ENCODE data around the gene HAUS5. TPM values are rescaled to one million over a fixed set of nuclear protein-coding genes. Genes with fewer than 3 reads are reported as not detected.
"Not testable (repeated sequence)": the region's sequence is repeated elsewhere in the genome, so short reads cannot be mapped to it uniquely, and the experiment has no call there.

The HAUS5 gene
- total RNA-seq, 1 experiment from 2014 or later = 75.9 TPM

- peak; percentile 91 for DNase-seq (ENCODE audit: low spot score)
These were observed 31.0 kb downstream of the HAUS5 start for GRCh38 chr19:35643255-35644205.

- DNase-seq (ENCODE audit: low spot score) = peak; percentile 94
These were observed 31.9 kb downstream of the HAUS5 start for GRCh38 chr19:35644206-35644986.

DNA sequence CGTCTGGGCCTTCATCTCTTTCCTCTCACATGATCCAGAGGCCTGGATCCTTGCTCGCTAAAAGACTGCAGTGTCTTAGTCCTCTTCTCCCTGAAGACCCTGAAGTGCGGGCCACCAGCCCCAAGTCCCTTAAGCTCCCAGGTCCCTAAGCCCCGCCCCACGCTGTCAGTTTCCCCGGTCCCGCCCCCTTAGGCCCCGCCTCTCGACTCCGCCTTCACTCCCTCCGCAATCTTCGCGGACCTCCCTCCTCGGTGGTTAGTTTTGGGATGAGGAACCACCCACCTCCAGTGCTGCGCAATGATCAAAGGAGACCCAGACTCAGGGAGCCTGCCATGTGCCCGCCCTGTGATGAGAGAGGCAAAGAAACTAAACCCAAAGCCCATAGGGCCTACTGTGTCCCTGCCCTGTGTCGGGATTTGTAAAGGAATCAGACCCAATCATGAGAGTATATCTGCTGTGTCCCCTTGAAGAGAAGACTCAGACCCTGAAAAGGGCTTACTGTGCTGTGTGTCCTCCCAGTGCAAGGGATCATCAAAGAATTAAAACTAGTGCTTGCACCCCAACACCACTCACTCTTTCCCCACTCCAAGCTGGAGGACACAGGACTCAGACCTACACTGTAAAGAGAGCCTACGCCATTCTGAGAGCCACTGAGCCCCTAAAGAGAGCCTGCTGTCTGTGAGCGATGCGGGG, 32.6 kb downstream of the HAUS5 start:
- DNase-seq (ENCODE audit: low spot score) = peak; percentile 66

- DNase-seq (ENCODE audit: low spot score) = no peak
These were observed 33.4 kb downstream of the HAUS5 start for GRCh38 chr19:35645680-35646511.

DNA sequence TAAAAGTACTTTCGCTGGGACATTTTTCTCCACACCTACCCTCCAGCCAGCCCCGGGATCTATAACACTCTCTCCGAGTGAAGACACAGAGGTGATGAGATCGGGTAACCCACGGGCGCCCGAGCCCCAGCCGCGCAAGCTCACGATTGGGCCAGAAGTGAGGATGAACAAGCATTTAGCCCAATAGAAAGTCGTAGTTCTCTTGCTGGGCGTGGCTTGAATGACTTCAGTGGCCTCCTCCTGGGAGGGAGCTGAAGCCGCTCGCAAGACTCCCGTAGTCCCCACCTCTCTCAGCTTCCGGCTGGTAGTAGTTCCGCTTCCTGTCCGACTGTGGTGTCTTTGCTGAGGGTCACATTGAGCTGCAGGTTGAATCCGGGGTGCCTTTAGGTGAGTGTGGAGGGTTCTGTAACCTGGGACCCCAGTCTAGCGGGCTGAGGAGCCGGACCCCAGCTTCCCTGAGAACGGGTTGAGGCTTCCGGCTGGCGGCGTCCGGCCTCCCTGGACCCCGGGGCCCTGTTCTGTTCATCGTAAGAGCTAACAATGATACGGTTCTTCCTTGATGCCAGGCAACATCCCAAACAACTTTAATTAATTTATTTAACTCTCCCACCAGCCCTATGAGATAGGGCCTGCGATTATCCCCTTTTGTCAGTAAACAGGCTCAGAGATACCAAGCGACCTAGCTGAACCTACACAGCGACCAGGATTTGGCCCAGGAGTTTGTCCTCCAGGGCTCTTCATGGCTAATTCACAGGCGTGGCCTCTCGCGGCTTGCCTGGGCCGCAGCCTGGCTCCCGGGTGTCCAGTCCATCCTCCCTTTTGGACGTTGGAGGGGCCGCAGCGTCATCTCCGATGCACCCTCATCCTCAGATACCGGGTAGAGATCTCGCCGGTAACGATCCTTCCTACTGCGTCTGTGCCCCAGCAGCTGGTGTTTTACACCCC, 35.8 kb downstream of the HAUS5 start, which contains the start of gene COX6B1:
TSS of gene COX6B1 (plus strand) at position 307 of the 945 bp plus-strand sequence. CDS start 2,921 bp downstream, outside the sequence.
- DNase-seq (ENCODE audit: low spot score) = peak; percentile 99

- DNase-seq (ENCODE audit: low spot score) = no peak
These were observed 38.0 kb downstream of the HAUS5 start for GRCh38 chr19:35650581-35650980.

DNA sequence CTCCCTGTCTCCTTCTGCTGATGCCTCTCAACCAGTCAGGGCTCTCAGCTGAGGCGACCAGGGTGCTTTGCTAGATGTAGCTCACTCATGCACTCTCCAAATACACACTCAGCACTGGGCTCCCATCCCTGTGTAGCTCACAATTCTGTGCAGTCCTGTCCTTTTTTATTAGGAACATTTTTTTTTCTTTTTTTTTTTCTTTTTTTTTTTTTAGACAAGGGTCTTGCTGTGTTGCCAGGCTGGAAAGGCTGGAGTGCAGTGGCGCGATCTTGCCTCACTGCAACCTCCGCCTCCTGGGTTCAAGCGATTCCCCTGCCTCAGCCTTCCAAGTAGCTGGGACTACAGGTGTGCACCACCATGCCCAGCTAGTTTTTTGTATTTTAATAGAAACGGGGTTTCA, 42.3 kb downstream of the HAUS5 start:
- DNase-seq (ENCODE audit: low spot score) = not testable (repeated sequence)

DNA sequence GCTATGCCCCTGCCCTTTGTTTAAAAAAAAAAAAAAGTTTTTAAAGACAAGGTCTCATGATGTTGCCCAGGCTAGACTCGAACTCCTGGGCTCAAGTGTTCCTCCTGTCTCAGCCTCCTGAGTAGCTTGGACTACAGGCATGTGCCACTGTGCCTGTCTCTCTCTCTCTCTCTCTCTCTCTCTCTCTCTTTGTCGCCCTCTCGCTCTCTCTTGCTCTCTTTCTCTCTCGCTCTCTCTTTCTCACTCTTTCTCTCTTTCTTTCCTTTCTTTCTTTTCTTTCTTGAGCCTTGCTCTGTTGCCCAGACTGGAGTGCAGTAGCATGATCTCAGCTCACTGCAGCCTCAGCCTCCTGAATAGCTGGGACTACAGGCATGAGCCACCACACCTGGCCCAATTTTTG, 43.1 kb downstream of the HAUS5 start:
- no peak for DNase-seq (ENCODE audit: low spot score)

DNA sequence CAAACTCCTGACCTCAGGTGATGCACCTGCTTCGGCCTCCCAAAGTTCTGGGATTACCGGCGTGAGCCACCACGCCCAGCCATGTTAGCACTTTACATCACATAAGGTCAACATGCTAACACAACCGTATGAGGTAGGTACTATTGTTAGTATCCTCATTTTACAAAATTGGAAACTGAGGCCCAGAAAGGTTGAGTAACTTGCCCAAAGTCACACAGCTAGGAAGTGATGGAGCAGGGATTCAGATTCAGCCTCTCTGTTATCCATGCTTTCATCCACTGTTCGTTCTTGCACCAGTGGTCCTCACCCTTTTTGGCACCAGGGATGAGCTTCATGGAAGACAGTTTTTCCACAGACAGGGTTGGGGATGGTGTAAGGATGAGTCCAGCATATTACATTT, 44.2 kb downstream of the HAUS5 start:
- DNase-seq (ENCODE audit: low spot score) = no peak

GRCh38 chr19:35657904-35658700, 45.6 kb downstream of the HAUS5 start:
- DNase-seq (ENCODE audit: low spot score) = no peak

DNA sequence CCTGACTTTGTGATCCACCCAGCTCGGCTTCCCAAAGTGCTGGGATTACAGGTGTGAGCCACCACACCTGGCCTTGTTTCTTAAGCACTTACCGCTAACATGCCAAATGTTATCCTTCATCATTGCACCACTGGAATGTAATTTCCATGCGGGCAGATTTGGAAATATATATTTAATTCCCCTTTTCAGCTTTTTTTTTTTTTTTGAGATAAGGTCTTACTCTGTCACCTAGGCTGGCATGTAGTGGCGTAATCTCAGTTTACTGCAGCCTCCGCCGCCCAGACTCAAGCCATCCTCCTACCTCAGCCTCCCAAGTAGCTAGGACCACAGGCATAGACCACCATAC, 49.4 kb downstream of the HAUS5 start:
- no peak for DNase-seq (ENCODE audit: low spot score)

DNA sequence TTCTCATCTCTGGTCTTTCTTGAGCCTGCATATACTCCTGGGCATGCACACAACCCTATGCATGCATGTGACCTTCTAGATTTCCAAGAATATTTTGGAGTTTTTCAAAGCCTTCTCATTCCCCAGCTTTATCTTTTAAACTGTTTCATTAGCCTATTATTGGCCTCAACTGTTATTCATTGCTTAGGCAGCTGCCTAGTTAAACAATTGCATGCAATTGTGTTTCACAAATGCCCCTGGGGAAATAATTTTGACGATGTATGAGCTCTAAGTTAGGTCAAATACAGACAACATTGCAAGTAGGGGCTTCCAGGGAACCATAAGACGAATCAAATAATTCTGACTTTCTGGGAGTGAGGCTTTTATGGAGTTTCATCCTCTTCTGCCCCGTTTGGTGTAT, 51.4 kb downstream of the HAUS5 start:
- DNase-seq (ENCODE audit: low spot score) = no peak

GRCh38 chr19:35665157-35665556, 52.6 kb downstream of the HAUS5 start:
- no peak for DNase-seq (ENCODE audit: low spot score)

DNA sequence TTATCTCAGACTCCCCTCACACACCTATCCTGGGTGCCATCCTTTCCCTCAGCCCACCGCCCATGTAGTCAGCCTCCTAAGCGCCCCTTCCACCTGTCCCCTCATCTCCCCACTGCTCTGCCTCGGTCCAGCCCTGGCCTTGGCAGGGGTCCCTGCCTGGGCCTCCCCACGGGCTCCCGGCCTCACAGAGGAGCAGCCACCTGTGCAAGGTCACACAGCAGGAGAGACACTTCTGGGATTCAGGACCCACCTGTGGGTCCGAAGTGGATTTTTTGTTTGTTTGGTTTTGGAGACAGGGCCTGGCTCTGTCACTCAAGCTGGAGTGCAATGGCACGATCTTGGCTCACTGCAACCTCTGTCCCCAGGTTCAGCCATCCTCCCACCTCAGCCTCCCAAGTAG, 53.1 kb downstream of the HAUS5 start:
- no peak for DNase-seq (ENCODE audit: low spot score)

GRCh38 chr19:35666251-35666913, 53.8 kb downstream of the HAUS5 start, which contains the start of gene UPK1A:
TSS of gene UPK1A (plus strand) at chr19:35666517. CDS start at chr19:35666813, 296 bp downstream.
- DNase-seq (ENCODE audit: low spot score) = no peak

- DNase-seq (ENCODE audit: low spot score) = no peak
These were observed 57.0 kb downstream of the HAUS5 start for GRCh38 chr19:35669566-35669965.

- no peak for DNase-seq (ENCODE audit: low spot score)
These were observed 57.4 kb downstream of the HAUS5 start for GRCh38 chr19:35669974-35670373.

- DNase-seq (ENCODE audit: low spot score) = no peak
These were observed 58.2 kb downstream of the HAUS5 start for GRCh38 chr19:35670686-35671085.

Data from HT-29 (cell line).